HUDEP-2 (cell line): Measurements from ENCODE around the gene ISCA1.
A peak's percentile ranks its signal among the peaks of the same experiment; 100 is the strongest.

Source experiments
- DNase-seq, 76 experiments: peaks; one replicate each; lab custom pipeline; 2025; ENCODE audit not compliant: unreplicated experiment in 76 of 76; lab: John Stamatoyannopoulos, UW

Gene ISCA1

DNA sequence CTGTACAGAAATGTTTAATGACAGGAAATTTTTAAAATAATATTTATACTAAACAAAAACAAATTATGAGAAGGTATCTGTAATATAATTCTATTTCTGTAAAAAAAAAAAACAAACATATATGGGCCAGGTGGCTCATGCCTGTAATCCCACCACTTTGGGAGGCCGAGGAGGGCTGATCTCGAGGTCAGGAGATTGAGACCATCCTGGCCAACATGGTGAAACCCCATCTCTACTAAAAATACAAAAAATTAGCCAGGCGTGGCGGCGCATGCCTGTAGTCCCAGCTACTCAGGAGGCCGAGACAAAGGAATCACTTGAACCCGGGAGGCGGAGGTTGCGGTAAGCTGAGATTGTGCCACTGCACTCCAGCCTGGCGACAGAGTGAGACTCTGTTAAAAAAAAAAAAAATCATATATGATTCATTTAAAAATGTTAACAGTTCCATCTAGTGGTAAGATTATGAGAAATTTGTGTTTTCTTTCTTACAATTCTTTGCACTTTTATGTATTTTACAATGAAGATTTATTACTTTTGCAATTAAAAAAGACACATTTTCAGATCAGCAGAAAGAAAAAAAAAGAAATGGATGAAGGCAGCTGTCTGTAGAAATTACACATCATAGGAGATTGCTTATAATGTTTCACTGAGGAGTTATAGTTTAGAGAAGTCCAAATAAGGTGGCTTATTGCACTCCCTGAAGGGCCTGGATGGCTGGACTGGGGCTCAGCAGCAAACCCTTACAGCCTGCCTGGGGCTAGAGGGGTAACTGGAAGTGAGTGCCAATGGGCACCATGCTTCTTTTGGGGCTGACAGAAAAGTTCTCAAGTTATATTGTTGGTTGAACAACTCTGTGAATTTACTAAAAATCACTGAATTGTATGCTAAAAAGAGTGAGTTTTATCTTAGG lies 43.2 kb downstream of the ISCA1 start:
- DNase-seq = no peak

- DNase-seq = peak in 50 of 76 experiments; percentile 1 to 97 (median 58)
Measured at GRCh38 chr9:86230858-86231257, 51.5 kb downstream of the ISCA1 start.

DNA sequence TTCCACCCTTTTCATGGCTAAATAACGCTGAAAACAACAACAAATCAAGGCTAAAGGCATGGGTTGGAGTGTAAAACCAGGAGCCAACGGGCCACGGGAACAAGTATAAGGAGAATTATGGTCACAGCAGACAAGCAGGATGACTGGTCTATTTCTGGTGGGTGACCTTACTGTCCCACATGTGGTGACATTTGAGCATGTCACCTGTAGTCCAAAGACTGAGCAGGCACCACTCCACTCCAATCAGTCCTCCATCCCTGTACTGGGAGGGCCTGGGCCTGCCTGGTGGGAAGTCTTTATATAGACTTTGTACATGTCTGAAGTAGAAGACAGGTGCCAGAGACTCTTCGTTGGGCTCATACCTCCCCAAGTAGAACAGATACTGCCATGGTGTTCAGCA lies 59.7 kb downstream of the ISCA1 start:
- no peak for DNase-seq

- DNase-seq = peak in 1 of 76 experiments; percentile 8
Measured at GRCh38 chr9:86219606-86220005, 62.7 kb downstream of the ISCA1 start.

DNA sequence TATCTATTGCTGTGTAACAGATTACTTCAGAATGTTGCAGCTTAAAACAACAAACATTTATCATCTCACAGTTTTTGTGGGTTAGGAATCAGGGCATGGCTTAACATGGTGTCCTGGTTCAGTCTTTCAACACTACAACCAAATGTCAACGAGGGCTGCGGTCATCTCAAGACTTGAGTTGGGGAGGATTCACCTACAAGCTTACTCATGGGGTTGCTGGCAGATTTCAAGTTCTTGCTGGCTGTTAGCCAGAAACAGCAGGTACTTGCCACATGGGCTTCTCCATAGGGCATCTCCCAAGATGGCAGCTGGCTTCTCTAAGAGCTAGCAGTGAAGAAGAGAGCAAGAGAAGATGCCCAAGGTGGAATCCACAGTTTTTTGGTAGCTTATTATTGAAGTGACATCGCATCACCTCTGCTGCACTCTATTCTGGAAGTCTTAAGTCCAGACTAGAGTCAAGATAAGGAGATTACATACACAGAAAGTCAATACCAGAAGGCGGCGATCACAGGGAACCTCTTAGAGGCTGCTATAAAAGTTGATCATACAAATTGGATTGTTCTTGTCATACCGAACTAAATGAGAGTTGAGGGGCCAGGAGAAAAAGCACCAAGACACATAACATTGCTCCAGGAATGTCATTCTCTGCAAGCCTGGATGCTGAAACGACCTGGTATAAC lies 65.1 kb downstream of the ISCA1 start:
- peak in 1 of 76 experiments; percentile 25 for DNase-seq
